GM18520 (cell line): ENCODE results near the gene KNTC1.
"Not testable (repeated sequence)": the region's sequence is repeated elsewhere in the genome, so short reads cannot be mapped to it uniquely, and the experiment has no call there.

Source experiments
- ATAC-seq: cut with Tn5 transposase; IDR thresholded peaks from one replicate; pipeline ENCODE4 v1.9.1; 2021; ENCODE audit not compliant: unreplicated experiment

The KNTC1 gene, protein sequence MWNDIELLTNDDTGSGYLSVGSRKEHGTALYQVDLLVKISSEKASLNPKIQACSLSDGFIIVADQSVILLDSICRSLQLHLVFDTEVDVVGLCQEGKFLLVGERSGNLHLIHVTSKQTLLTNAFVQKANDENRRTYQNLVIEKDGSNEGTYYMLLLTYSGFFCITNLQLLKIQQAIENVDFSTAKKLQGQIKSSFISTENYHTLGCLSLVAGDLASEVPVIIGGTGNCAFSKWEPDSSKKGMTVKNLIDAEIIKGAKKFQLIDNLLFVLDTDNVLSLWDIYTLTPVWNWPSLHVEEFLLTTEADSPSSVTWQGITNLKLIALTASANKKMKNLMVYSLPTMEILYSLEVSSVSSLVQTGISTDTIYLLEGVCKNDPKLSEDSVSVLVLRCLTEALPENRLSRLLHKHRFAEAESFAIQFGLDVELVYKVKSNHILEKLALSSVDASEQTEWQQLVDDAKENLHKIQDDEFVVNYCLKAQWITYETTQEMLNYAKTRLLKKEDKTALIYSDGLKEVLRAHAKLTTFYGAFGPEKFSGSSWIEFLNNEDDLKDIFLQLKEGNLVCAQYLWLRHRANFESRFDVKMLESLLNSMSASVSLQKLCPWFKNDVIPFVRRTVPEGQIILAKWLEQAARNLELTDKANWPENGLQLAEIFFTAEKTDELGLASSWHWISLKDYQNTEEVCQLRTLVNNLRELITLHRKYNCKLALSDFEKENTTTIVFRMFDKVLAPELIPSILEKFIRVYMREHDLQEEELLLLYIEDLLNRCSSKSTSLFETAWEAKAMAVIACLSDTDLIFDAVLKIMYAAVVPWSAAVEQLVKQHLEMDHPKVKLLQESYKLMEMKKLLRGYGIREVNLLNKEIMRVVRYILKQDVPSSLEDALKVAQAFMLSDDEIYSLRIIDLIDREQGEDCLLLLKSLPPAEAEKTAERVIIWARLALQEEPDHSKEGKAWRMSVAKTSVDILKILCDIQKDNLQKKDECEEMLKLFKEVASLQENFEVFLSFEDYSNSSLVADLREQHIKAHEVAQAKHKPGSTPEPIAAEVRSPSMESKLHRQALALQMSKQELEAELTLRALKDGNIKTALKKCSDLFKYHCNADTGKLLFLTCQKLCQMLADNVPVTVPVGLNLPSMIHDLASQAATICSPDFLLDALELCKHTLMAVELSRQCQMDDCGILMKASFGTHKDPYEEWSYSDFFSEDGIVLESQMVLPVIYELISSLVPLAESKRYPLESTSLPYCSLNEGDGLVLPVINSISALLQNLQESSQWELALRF (N-terminal part only)

DNA sequence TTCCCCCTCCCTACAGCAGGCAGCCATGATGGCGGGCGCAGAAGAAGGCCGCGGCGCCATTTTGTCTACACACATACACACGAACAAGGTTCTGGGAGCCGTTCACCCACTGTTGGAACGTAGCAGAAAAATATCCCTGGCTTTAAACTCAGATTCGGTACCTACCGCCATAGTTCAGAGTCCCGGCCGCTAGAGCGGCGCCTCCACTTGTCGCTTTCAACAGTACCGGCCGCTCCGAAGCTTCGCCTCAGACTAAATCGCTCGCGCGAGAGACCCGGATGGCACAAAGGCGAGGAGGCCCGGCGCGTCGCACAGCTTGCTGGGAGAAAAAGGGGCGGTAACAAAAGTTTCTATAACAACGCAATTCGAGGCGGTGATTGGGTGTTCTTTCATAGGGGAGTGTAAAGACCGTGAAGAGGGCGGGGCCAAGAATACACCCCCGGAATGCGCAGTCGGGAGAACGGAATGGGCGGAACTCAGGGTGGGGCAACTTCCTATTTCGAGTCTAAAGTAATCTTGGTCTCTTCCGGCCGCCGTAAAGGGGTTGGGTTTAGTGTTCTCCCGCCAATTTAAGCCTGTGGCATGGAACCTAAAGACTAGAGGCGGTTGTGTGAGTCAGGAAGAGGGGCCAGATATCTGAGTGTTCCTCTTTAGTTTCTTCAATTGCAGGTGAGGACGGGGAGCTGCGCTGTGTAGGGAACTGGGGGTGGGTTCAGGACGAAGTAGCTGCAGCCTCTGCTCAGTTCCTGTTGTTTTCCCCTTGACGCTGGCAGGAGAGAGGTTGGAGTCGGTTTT lies at the start of gene KNTC1, which contains the start of gene RSRC2:
KNTC1 (plus strand) TSS at position 567 of the 795 bp plus-strand sequence. CDS start 2,815 bp downstream, outside the sequence.
RSRC2 (minus strand) TSS at position 254 of the 795 bp plus-strand sequence; CDS start at position 171, 83 bp downstream.
- peak; percentile 82 for ATAC-seq

GRCh38 chr12:122480753-122481152 lies 46.3 kb upstream of the KNTC1 start:
- ATAC-seq, result no peak

GRCh38 chr12:122481861-122482260 lies 45.2 kb upstream of the KNTC1 start:
- no peak for ATAC-seq

DNA sequence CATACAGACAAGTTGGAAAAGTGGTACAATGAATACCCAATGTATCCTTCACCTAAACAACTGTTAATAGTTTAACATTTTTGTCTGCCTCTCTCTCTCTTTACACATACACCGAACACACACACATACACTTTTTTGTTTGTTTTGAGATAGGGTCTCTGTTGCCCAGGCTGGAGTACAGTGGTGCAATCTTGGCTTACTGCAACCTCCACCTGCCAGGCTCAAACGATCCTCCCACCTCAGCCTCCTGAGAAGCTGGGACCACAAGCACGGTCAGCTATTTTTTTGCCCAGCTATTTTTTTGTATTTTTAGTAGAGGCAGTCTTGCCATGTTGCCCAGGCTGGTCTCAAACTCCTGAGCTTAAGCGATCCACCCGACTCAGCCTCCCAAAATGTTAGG lies 43.1 kb upstream of the KNTC1 start:
- ATAC-seq, result no peak

DNA sequence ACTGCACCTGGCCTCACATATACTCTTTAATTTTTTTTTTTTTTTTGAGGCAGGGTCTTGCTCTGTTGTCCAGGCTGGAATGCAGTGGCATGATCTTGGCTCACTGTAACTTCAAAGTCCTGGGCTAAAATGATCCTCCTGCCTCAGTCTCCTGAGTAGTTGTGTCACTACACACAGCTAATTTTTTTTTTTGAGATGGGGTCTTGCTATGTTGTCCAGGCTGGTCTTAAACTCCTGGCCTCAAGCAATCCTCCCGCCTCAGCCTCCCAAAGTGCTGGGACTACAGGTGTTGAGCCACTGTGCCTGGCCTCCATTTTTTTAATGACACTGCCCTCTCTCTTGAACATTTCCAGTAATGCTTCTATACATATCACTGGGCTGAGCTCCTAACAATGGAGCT lies 42.7 kb upstream of the KNTC1 start:
- ATAC-seq, result not testable (repeated sequence)

DNA sequence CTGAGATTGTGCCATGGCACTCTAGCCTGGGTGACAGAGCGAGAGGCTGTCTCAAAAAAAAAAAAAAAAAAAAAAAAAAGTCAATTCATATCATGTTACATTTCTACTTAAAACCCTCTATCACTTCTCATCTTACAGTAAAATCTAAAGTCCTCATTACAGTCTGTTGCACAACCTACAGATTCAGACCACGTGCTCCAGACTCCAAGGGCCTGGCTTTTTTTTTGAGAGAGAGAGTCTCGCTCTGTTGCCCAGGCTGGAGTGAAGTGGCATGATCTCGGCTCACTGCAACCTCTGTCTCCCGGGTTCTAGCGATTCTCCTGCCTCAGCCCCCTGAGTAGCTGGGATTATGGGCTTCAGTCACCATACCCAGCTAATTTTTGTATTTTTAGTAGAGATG lies 40.7 kb upstream of the KNTC1 start:
- ATAC-seq, result not testable (repeated sequence)

DNA sequence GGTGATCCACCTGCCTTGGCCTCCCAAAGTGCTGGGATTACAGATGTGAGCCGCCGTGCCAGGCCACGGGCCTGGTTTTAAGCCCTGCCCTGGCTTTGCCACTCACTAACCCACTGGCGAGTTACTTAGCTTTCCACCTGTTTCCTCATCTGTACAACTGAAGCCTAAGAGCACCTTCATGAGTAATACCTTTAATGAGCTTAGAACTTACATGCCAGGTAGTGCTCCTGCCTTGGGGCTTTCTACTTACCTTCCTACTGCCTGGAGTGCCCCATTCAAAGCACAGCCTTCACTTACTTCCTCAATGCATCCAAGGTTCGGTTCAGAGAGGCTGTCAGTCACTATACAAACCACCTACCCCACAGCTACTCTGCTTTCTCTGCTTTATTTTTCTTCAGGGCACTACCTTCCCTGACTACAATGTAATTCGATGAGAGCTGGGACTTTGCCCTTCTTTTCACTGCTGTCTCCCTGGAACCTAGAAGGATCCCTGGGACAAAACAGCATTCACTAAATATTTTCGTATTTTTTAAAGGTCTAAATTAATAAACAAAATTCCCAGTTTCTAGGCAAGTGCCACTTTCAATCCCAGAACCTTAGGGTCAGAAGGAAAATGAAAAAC lies 40.1 kb upstream of the KNTC1 start:
- no peak for ATAC-seq

DNA sequence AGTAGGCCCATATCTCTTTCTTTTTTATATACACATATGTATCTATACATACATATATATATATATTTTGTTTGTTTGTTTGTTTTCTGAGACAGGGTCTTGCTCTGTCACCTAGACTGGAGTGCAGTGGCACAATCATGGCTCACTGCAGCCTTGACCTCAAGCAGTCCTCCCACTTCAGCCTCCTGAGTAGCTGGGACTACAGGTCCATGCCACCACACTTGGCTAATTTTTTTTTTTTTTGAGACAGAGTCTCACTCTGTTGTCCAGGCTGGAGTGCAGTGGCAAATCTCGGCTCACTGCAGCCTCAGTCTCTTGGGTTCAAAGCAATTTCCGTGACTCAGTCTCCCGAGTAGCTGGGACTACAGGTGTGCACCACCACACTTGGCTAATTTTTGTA lies 39.2 kb upstream of the KNTC1 start:
- ATAC-seq, result not testable (repeated sequence)

DNA sequence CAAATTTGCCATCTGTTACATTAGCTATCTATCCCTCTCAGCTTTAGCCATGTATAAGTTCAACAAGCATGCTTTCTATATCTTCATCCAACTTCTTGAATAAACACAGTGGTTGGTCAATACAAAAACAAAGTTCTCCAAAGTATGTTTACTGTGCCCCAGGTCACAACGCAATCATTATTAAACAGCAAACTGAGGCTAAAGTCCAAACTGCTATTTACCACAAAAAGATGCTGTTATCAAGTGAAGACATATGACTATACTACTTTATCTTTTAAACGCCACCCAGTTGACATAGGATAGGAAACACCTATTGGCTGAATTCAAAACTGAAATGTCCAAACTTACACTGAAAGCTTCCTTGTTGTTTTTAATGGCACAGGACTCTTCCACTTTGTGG lies 38.0 kb upstream of the KNTC1 start:
- no peak for ATAC-seq

GRCh38 chr12:122491991-122492390 lies 35.1 kb upstream of the KNTC1 start:
- ATAC-seq, result no peak

- ATAC-seq, result not testable (repeated sequence)
Observed at GRCh38 chr12:122493222-122493621, 33.8 kb upstream of the KNTC1 start.

DNA sequence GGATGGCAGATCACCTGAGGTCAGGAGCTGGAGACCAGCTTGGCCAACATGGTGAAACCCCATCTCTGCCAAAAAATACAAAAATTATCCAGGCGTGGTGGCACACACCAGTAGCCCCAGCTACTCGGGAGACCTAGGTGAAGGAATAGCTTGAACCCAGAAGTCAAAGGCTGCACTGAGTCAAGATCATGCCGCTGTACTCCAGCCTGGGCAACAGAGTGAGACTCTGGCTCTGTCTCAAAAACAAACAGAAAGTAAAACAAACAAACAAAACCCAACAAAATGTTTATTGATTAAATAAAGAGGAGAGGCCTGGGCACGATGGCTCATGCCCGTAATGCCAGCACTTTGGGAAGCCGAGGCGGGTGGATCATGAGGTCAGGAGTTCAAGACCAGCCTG lies 31.8 kb upstream of the KNTC1 start:
- no peak for ATAC-seq

DNA sequence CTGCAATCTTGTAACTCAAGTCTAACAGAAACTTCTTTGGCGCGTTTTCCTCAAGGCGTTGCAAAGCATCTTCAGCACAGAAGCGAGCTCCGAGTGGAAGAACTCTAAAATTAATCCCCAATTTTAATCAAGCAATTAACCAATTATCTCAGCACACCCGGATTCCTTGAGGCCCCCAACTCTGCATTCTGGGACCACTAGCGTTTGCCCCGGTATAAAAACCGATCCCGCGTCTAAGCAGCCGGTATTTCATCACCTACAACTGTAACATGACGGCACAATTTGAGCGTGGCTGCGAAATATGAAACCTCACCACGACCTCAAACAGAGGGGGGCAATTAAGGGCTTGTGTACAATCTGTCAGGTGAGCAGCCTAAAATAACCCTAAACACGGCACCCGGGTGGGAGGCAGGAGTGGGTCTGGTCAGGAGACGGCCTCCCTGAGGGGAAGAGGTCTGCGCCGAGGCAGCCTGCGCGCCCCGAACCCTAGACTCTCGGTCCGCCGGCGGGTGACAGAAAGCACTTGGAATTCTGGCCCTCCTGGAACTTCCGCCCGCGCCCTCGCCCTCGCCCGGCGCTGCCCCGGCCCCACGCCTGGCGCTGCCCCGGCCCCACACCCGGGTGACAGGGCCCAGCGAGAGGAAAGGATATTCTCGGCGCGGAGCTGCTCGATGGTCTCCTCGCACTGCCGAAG lies 26.9 kb upstream of the KNTC1 start:
- ATAC-seq, result peak; percentile 4

DNA sequence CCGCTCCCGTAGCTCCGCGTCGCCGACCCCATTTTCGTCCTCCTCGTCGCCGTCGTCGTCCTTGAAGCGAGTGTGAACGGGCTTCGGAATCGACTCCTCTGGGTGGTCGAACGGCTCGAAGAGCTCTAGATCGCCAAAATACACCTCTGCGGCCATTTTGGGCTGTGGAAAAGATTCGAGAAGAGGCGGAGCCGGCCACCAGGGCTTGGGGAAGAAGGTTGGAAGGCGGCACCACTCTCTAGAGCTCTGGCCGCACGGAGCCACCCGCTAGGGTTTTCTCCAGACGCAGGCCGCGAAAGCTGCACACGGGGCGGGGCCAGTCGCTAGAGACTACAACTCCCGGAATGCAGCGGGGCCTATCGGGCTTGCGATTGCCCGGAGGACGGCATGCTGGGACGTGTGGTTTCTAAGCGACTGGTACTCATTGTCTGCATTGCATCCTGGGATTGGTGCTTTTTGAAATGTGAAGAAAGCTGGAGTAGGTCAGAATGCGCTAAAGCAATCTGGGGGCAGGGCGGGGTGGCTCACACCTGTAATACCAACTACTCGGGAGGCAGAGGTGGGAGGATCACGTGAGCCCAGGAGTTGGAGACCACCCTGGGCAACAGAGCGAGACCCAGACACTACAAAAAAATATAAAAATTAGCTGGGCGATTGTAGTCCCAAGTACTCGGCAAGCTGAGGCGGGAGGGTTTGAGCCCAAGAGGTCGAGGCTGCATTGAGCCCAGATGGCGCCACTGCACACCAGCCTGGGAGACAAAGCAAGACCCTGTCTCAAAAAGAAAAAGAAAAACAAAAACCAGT lies 26.2 kb upstream of the KNTC1 start, which contains the start of gene ZCCHC8:
ZCCHC8 (minus strand) TSS at position 248 of the 804 bp plus-strand sequence; CDS start at position 156, 92 bp downstream.
- peak; percentile 89 for ATAC-seq

DNA sequence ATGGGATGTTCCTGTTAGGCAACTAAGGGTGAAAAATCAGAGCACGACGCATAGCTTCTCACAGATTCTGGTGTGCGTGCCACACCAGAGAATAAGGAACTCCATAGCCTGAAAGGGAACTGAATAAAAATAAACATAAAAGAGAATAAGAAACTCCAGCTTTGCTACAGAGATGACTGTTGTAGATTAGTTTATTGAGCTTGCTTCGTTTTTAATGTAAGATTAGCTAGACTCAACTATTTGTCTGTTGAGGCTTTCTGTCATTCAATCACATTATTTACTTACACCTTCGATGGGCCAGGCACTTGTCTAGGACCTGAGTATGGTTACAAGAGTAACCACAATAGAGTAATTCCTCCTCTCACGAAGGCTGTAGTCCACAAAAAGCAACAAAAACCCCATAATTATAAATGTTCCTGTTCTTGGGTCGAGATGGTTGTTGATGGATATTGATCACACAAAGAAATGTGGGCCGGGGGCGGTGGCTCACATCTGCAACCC lies 25.5 kb upstream of the KNTC1 start:
- no peak for ATAC-seq

- no peak for ATAC-seq
Observed at GRCh38 chr12:122503147-122503751, 23.8 kb upstream of the KNTC1 start.

- ATAC-seq, result no peak
Observed at GRCh38 chr12:122503783-122504590, 23.1 kb upstream of the KNTC1 start.
